CD4-positive, alpha-beta T cell treated with Interleukin-17A for 1 hour (primary cell): ENCODE measurements around the gene UCN.
A peak's percentile ranks its signal among the peaks of the same experiment; 100 is the strongest.
"Not testable (repeated sequence)": the region's sequence is repeated elsewhere in the genome, so short reads cannot be mapped to it uniquely, and the experiment has no call there.

Experiments
- DNase-seq: peaks from one replicate; pipeline ENCODE4 v3.0.0-alpha.2; 2020

Gene UCN

DNA sequence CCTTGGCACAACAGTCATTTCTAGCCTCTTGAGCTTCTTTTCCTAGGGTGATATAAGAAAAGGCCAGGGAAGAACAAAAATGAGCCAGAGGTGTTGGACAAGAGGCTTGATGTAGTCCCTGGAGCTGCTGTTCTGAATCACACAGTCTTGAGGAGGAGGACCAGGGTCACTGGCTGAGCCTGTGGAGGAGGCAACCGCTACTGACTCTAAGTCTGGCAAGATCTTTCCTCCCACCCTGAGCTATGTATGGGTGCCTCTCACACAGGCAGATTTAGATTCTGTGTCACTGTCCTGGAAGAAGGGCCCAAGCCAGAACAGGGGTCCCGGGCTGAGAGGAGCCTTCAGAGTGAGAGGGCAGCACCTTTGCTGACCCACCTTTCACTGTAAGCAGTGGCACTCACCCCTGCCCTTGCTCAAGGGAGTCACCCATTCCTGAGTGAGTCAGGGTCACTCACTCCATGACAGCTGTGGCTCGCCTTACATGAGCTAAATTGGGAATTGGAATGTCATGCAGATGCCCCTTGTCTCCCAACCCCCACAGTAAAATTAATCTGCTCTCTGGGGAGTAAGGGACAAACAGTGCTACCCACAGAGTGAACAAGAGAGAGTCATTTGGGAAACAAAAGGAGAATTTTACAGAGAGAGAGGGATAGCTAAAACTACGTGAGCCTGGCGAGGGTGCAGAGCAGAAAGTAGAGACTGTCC, 26.2 kb downstream of the UCN start, which contains the start of gene TRIM54:
TRIM54 (plus strand) TSS at position 575 of the 705 bp plus-strand sequence. CDS start 303 bp downstream, outside the sequence.
- DNase-seq, result no peak

DNA sequence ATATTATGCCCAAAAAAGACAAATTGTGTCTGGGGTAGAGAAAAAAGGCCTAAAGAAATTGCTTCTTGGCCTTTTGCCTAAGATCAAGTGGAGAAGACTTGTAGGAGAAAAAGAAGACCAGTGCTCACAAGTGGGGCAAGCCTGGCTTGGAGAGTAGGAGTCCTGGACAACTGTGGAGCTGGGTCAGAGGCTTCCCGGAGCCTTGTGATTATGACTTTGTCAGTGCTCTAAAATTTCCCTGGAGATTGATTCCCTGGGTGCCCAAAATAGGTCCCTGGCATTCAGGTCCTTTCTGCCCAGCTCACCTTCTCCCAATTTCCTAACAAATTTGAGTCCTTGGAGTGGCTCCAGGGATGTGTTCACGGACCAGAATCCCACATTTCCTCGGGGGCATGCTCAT, 26.8 kb downstream of the UCN start:
- DNase-seq, result no peak

GRCh38 chr2:27280826-27281225, 27.4 kb downstream of the UCN start:
- no peak for DNase-seq

- DNase-seq, result no peak
Observed at GRCh38 chr2:27278010-27278409, 30.2 kb downstream of the UCN start.

- DNase-seq, result no peak
Observed at GRCh38 chr2:27275211-27276150, 32.8 kb downstream of the UCN start, which contains the start of gene DNAJC5G. TSS of gene DNAJC5G (plus strand) at chr2:27275433. CDS start at chr2:27276729, 1,296 bp downstream.

DNA sequence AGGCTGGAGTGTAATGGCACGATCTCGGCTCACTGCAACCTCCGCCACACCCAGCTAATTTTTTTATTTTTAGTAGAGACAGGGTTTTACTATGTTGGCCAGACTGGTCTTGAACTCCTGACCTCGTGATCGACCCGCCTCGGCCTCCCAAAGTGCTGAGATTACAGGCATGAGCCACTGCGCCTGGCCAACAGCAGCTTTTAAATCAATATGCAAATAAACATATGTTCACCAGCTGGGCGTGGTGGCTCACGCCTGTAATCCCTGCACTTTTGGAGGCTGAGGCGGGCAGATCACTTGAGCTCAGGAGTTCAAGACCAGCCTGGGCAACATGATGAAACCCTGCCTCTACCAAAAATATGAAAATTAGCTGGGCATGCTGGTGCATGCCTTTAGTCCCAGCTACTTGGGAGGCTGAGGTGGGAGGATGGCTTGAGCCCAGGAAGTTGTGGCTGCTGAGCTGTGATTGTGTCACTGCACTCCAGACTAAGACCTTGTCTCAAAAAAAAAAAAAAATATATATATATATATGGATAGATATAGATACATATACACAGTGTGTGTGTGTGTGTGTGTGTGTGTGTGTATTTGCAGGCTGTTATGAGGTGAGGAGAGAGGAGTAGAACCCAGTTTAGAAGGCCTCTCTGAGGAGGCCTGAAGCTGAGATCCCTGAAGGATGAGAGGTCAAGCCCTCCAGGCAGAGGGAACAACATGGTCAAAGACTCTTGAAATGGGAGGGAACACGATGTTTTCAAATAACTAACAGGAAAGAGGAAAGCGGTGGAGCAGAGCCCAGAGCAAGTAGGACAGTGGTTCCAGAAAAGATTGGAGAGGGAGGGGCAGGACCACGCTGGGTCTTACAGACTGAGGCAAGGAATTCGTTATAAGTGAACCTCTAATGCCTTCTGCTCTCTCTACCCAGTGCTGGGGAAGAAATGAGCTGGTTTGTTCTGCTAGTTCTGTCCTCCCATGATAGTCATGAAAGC, 35.4 kb downstream of the UCN start:
- DNase-seq, result not testable (repeated sequence)

DNA sequence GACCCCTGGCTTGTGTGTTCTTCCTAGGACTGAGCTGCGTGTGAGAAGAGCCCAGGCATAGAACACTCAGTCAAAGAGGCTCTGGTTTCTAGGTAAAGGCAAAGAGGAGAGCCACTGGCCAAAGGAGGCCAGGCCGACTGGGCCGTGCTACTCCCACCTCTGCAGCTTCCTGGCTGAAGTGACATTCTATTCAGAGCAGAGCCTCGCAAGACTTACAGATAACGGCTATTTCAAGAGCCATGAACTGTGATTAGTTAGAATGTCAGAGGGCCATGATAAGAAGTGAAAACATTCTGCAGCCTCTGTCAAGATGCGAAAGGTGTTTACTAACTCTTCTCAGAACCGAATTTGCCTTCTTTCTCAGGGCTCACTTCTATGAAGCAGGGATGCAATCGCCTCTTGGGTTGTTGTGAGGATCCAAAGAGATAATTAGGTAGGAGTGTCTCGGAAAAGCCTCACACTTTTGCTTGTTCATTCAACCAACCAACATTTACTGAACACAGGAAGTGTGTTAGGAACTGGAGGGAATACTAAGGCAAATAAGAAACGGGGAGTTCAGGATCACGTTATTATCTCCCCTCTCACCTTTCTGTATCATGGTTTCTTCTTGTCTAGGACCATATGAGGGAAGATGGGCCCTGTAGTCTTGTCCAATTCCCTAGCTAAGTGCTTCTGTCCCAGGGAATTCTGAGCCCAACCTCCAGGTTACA, 36.5 kb downstream of the UCN start:
- no peak for DNase-seq

DNA sequence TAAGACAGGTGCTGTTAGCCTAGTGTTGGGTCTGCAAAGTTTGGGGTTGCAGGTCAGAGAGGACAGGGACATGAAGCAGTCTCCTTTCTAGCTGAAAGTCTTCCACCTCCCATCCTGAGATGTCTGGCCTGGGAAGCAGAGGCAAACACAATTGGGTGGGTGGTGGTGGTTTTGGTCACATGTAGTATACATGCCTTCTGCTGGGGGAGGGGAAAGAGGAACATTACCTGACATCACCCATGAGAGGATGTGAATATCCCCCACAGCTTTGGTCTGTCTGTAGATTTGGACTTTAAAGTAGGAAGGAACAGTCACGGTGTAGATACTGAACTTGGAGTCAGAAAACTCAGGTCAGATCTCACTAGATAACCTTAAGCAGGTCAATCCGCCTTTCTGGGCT, 37.6 kb downstream of the UCN start:
- DNase-seq, result no peak

- no peak for DNase-seq
Observed at GRCh38 chr2:27270131-27270530, 38.1 kb downstream of the UCN start.

- DNase-seq, result not testable (repeated sequence)
Observed at GRCh38 chr2:27268296-27268695, 39.9 kb downstream of the UCN start.

- DNase-seq, result no peak
Observed at GRCh38 chr2:27265536-27265870, 42.7 kb downstream of the UCN start.

GRCh38 chr2:27264753-27265535, 43.3 kb downstream of the UCN start:
- DNase-seq, result peak; percentile 76

DNA sequence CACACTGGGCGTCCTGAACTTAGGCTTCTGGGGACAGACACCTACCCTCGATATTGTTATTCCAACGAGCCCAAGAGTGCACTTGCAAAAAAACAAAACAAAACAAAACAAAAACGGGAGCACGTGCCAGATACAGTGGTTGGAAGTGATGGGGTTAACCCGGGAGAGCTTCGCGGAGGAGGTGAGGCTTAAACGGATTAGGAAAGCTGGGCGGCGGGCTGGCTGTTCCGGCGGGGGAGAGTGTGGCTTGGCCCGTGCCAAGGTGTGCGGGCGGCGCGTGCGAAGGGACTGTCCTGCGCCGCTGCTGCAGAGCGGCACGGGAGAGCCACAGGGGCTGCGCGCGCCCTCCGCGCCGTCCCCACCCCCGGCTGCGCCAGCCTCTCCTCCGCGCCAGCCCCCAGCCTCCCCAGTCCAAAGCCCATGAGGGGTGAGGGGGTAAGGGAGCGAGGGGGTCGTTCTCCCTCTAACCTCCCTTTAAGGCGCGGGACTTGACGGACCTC, 43.9 kb downstream of the UCN start:
- DNase-seq, result peak; percentile 7

DNA sequence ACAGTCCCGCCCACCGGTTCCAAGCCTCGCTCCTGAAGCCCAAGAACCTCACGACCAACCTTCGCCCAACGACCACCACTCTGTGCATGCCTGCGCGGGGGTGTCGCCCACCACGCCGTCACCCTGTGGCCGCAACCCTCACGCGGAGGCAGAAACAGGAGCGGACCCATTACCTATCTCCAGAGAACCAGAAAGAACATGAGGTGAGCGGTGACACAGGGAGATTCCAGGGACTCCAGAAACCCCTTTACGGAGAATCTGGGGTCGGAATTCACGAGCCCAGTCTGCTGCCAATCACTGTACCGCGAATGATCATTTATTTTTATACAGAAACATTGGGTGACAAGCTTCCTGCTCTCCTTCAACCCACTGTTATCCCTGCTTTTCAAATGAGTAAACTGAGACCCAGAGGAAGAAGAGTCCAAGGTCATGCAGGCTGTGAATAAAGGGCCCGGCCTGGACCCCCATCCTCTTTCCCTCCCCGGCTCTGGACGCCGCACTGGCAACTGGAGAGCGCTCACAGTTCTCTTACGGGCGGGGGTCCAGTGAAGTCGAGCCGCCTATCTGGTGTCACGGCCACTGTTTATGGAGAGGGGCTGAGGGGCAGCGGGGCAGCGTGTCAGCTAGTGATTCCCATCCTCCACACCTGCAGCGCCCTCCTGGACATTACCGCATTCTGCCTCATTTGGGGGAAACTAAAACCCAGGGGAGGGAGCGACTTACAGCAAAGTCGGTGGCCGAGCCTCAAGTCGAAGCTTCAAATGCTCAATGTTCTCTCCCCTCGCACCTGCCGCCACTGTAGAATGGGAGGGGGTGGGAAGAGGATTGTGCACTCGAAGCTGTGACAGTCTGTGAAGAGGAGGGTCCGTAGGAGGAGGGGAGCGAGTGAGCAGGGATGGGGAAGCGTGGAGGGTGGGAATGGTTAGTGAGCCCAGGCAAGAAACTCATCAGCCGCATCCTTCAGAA, 44.7 kb downstream of the UCN start:
- peak; percentile 8 for DNase-seq

- peak; percentile 75 for DNase-seq
Observed at GRCh38 chr2:27262379-27263286, 45.6 kb downstream of the UCN start, which contains the start of gene SLC30A3. TSS of gene SLC30A3 (minus strand) at chr2:27263047. CDS start at chr2:27262906, 141 bp downstream.

DNA sequence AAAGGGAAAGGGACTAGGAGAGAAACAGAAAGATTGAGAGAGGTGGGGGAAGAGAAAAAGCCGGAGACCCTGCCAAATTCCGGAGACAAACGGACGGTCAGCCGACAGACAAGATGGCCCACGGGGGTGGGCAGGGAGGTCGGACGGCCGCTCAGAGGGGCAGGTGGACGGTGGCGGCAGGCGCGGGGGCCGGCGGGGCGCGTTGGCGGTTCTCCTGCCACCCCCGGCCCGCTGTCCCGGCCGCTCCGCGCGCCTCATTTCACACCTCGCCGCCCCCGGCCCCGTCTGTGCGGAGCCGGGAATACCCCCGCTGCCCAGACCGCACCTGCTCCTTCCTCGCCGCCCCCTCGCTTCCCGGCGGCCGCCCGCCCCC, 46.3 kb downstream of the UCN start:
- DNase-seq, result no peak

GRCh38 chr2:27261241-27261925, 46.9 kb downstream of the UCN start:
- no peak for DNase-seq

DNA sequence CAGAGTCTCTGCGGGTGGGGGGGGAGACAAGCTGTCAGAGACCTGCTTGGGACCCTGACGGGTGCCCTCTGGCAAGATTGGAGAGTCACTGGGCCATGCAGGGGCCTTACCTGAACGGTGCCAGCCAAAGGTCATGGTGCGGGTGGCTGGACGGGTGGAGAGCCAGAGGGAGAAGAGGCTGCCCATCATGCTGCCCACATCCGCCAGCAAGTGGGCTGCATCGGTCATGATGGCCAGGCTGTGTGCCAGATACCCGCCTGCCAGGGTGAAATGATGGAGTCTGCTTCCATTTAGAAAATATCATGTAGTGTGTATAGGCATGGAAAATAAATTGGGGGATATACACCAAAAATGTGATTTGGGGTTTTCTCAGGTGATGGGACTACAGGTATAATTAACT, 50.2 kb downstream of the UCN start:
- no peak for DNase-seq
